ENCODE measurements around the gene RDH5.

Gene RDH5

DNA sequence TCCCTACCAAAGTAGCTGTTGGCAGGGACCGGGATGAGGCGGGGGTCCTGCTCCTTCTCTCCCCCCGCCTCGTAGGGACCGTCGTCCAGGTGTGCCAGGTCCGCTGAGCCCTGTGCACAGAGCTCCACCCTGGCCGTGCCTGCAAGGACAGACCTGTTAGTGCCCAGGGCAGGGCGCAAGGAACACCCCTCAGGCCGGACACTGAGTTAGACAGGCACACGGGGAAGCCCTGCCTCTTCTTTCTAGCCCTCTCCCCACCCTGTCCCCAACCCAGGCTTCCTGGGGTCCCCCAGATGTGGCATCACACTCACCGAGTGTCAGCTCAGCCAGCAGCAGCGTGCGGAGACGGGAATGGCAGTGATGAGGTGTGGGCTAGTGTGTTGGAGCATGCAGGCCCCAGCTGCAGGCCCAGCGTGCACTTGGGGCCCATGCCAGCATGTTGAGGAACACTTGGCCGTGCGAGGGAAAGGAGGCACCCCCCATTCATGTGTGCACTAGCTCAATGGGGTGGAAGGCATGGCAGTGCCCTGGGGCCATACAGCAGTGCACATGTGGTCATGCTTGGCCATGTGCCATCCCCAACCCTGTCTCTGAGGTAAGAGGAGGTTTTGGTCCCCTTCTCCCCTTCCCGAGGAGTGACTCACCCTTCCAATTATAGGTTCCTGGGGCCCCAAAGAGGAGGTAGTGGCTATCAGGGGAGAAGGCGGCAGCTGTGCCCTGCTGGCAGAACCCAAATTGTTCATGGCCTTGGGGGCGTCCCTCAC, 19.8 kb upstream of the RDH5 start:
- TF ChIP-seq, protein P1, sequence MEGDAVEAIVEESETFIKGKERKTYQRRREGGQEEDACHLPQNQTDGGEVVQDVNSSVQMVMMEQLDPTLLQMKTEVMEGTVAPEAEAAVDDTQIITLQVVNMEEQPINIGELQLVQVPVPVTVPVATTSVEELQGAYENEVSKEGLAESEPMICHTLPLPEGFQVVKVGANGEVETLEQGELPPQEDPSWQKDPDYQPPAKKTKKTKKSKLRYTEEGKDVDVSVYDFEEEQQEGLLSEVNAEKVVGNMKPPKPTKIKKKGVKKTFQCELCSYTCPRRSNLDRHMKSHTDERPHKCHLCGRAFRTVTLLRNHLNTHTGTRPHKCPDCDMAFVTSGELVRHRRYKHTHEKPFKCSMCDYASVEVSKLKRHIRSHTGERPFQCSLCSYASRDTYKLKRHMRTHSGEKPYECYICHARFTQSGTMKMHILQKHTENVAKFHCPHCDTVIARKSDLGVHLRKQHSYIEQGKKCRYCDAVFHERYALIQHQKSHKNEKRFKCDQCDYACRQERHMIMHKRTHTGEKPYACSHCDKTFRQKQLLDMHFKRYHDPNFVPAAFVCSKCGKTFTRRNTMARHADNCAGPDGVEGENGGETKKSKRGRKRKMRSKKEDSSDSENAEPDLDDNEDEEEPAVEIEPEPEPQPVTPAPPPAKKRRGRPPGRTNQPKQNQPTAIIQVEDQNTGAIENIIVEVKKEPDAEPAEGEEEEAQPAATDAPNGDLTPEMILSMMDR (IDR thresholded peaks at IDR 0.05; ENCODE audit: insufficient read depth, low read length, poor library complexity, severe bottlenecking): no peak
- no peak for DNase-seq (ENCODE audit: extremely low read depth, insufficient read length)
- H3K4me3 ChIP-seq (replicated peaks; ENCODE audit: low read depth, low read length): no peak overlapping the region
- no peaks in the 10 kb centered on the region for H3K36me3 ChIP-seq (ENCODE audit: control insufficient read depth, insufficient read depth, low read length)
- H3K27me3 ChIP-seq (replicated peaks; ENCODE audit: control insufficient read depth, insufficient read depth, low read length): peaks cover 2% of the 10 kb centered on the region

DNA sequence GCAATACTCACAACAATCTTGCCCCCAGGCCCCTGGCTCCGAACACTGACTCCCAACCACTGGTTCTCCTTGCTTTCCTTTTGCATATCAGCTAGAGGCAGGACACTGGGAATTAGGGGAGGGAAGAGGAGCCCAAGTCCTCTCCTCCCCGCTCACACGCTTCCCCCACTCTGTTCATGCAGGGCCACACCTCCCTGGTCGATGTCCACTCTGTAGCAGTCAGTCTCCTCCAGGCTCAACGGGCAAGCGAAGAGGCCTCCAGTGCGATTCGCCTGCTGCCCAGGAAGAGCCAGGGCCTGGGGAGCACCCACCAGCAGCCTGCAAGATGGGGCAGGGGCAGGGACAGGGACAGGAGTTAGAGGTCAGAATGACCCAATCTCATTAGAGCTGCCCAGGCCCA, 17.3 kb upstream of the RDH5 start:
- Histone ChIP-seq H3K27me3 (replicated peaks; ENCODE audit: control insufficient read depth, insufficient read depth, low read length) (peaks cover 4% of the 10 kb centered on the region), H3K4me3 (replicated peaks; ENCODE audit: low read depth, low read length) (no peak overlapping the region), H3K36me3 (ENCODE audit: control insufficient read depth, insufficient read depth, low read length) (no peaks in the 10 kb centered on the region)
- DNase-seq (ENCODE audit: extremely low read depth, insufficient read length): no peak
- TF ChIP-seq, protein P1 (IDR thresholded peaks at IDR 0.05; ENCODE audit: insufficient read depth, low read length, poor library complexity, severe bottlenecking): no peak

DNA sequence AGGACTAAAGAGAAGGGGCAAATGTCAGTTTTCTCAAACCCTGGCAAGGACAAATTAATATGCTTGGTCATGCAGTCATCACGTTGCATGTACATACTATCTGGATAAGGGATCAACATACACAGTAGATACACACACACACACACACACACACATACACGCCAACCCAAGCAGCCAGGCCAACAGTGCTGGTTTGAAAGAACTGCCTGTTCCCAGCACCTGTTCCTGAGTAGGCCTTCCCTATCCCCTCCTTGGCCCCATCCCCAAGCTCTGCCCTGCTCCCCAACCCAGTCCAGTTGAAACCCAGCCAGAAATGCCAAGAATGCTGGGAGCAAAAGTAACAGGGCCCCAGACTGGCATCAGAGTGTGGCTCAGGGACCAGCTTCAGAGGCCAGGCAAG, 16.9 kb upstream of the RDH5 start:
- H3K4me3 ChIP-seq (replicated peaks; ENCODE audit: low read depth, low read length): no peak overlapping the region
- TF ChIP-seq, protein P1 (IDR thresholded peaks at IDR 0.05; ENCODE audit: insufficient read depth, low read length, poor library complexity, severe bottlenecking): no peak
- DNase-seq (ENCODE audit: extremely low read depth, insufficient read length): no peak
- H3K27me3 ChIP-seq (replicated peaks; ENCODE audit: control insufficient read depth, insufficient read depth, low read length): peaks cover 4% of the 10 kb centered on the region
- no peaks in the 10 kb centered on the region for H3K36me3 ChIP-seq (ENCODE audit: control insufficient read depth, insufficient read depth, low read length)

DNA sequence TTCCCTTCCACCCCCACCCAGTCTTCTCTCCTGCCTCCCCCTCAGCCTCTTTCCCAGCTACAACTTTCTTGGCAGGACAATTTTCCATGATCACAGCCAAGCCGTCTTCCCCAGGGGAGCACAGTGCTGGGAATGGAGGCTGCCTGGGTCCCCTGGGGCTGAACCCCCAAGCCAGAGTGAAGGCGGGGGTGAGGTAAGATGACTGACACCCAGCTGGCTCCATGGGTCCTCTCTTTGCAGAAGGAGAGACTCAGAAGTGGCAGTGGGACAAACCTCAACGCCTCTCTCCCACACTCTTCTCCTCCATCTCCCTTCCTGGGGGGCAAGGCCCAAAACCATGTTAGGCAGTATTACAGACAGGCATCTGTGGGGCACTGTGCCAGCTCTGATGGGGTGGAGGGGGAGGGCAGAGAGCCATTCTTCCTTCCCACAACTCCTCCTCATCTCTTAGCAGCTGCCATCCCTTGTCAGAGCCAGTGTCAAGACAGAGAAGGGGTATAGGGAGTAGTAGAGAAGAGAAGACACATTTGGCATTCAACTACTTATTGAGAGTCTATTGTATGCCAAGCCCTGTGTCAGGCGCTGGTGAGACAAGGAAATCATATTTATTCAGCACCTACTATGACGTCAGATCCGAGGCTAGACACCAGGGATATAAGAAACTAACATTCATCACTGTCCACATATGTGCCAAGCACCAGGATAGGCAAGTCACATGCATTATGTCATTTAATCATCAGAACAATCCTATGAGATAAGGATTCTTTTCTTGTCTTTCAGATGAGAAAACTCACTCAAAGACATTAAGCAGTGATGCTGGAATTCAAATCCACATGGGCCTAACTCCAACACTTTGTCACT, 16.1 kb upstream of the RDH5 start:
- H3K27me3 ChIP-seq (replicated peaks; ENCODE audit: control insufficient read depth, insufficient read depth, low read length): peaks cover 2% of the 10 kb centered on the region
- H3K4me3 ChIP-seq (replicated peaks; ENCODE audit: low read depth, low read length): no peak overlapping the region
- H3K36me3 ChIP-seq (ENCODE audit: control insufficient read depth, insufficient read depth, low read length): no peaks in the 10 kb centered on the region
- TF ChIP-seq, protein P1 (IDR thresholded peaks at IDR 0.05; ENCODE audit: insufficient read depth, low read length, poor library complexity, severe bottlenecking): no peak
- DNase-seq (ENCODE audit: extremely low read depth, insufficient read length): no peak

DNA sequence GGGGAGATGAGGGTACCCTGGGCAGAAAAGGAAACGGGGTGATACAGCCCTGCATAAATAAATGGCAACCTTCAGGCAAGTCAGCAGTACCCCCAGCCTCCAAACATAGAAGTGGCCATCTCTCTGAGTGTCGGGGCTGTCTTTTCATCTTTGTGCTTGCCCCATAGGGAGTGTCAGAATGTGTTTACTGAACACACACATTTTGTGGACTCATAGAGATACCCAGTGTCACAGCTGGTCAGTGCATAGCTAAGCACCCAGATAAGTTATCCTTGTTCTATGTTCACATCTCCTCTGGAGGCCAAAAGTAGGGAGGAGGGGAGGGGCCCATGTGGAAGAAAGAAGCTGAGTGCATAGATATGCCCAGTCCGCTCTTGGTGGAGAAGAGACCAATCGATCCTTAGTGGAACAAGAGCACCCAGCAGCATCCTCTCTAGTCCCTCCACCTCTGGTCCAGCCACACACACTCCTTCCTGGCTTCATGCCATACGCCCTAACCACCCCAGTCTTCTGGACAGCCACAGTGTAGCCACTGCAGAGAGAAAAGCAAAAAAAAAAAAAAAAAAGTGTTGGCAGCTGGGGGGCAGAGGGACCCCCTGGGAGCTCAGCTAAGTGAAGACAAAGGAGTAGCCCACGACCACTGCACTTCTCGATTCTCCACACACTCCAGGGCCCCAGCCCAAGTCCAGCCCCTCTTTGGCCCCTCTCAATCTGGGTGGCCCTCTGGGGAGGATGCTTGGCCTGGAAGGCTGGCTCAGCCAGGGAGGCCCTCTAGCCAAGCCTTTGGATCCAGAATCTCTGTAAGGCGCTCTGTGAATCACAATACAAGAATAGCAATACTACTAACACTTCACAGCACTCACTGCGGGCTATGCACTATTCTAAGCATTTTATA, 15.1 kb upstream of the RDH5 start:
- DNase-seq (ENCODE audit: extremely low read depth, insufficient read length): no peak
- Histone ChIP-seq H3K27me3 (replicated peaks; ENCODE audit: control insufficient read depth, insufficient read depth, low read length) (peaks cover 2% of the 10 kb centered on the region), H3K36me3 (ENCODE audit: control insufficient read depth, insufficient read depth, low read length) (no peaks in the 10 kb centered on the region), H3K4me3 (replicated peaks; ENCODE audit: low read depth, low read length) (no peak overlapping the region)
- TF ChIP-seq, protein P1 (IDR thresholded peaks at IDR 0.05; ENCODE audit: insufficient read depth, low read length, poor library complexity, severe bottlenecking): no peak

All from GM06990 (cell line).